ENCODE measurements around the gene ACER2. TPM values are rescaled to one million over a fixed set of nuclear protein-coding genes. Genes with fewer than 3 reads are reported as not detected.

The ACER2 gene
- total RNA-seq, 1 experiment from 2014 or later: 0.84 TPM

DNA sequence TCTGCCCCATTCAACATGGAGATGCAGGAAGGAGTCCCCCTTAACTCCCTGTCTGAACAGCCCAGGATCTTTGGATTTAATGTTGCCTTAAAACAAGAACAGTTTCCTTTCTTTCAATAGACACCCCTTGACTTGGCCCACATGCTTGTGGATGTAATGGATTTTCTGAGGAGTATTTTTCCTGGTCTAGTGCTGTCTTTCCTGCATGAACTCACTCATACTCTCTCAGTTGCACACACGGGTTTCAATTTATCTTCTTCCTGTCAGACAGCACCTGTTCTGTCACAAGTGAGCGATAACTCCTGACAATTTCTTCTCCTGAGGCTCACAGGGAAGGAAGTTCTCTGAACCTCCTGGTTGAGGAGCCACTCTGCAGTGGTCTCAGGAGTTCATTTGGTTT, 85.1 kb downstream of the ACER2 start:
- H3K9me3 ChIP-seq (ENCODE audit: low read depth, low read length, poor library complexity, severe bottlenecking): no peaks in the 10 kb centered on the region
- H3K27ac ChIP-seq (ENCODE audit: low read depth, low read length, poor library complexity, severe bottlenecking): no peak overlapping the region
- TF ChIP-seq, protein P1, sequence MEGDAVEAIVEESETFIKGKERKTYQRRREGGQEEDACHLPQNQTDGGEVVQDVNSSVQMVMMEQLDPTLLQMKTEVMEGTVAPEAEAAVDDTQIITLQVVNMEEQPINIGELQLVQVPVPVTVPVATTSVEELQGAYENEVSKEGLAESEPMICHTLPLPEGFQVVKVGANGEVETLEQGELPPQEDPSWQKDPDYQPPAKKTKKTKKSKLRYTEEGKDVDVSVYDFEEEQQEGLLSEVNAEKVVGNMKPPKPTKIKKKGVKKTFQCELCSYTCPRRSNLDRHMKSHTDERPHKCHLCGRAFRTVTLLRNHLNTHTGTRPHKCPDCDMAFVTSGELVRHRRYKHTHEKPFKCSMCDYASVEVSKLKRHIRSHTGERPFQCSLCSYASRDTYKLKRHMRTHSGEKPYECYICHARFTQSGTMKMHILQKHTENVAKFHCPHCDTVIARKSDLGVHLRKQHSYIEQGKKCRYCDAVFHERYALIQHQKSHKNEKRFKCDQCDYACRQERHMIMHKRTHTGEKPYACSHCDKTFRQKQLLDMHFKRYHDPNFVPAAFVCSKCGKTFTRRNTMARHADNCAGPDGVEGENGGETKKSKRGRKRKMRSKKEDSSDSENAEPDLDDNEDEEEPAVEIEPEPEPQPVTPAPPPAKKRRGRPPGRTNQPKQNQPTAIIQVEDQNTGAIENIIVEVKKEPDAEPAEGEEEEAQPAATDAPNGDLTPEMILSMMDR (conservative IDR thresholded peaks at IDR 0.05; ENCODE audit: low read depth, low read length): no peak
- TF ChIP-seq EZH2 (IDR thresholded peaks at IDR 0.05; ENCODE audit: borderline replicate concordance, low read depth, low read length, poor library complexity, severe bottlenecking): no peak
- CTCF ChIA-PET: no interaction called here
- no peak overlapping the region for H3K4me3 ChIP-seq (ENCODE audit: low read depth, low read length, poor library complexity, severe bottlenecking)
- H3K36me3 ChIP-seq (ENCODE audit: insufficient read depth, low read length, poor library complexity, severe bottlenecking): no peaks in the 10 kb centered on the region
- no TSS peak for BruUV-seq (replicated peaks)
- POLR2A ChIA-PET (ENCODE audit: low non-redundant PET): no interaction called here
- DNase-seq (ENCODE audit: low spot score): no peak
- intact Hi-C loops (cut with micrococcal nuclease; ENCODE audit: unreplicated experiment): loop anchor here (1.0 to 5.0 kb wide), 2 partner anchors 148 to 428 kb away; no protein-coding TSS in a partner anchor
- H3K27me3 ChIP-seq (replicated peaks; ENCODE audit: insufficient read depth, low read depth, low read length, poor library complexity): no peaks in the 10 kb centered on the region
- no peaks in the 10 kb centered on the region for H3K4me1 ChIP-seq (ENCODE audit: insufficient read depth, low read length, poor library complexity, severe bottlenecking)

DNA sequence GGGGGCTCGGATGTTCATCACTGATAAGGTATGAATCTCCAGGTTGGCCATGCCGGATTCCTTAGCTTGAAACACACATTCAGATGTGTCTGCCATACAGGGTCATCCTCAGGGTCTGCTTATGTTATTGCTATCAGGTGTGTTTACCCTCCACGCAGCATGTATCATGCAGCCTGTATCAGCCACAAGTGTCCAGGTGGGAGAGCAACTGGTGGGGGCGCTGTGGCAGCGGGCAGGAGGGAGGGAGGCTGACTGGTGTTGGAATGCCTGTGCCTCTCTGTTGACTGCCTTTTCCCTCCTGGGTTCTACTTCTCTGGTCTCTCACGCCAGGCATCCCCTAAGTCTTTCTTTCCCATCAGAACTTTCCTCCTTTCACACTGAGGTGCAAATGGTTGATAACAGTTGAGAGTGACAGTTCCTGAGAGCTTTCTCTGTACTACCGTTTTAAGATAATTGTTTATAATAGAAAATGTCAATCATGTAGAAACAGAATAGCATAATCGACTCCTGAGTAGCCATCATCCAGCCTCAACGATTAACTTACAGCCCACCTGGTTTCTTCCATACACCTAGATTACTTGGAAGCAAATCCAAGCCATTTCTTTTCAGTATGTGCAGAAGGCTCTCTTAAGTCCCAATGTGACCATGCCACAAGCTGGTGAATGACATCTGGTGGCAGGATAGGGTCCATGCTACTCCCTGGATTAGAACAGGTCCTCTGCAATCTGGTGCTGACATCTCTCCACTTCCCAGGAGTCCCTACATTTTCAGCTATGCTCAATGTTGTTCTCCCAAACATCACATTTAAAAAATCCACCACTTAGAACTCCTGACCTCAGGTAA, 86.6 kb downstream of the ACER2 start:
- POLR2A ChIA-PET (ENCODE audit: low non-redundant PET): no interaction called here
- no peaks in the 10 kb centered on the region for H3K9me3 ChIP-seq (ENCODE audit: low read depth, low read length, poor library complexity, severe bottlenecking)
- no peak overlapping the region for H3K4me3 ChIP-seq (ENCODE audit: low read depth, low read length, poor library complexity, severe bottlenecking)
- BruUV-seq (replicated peaks): no TSS peak
- TF ChIP-seq, protein P1 (conservative IDR thresholded peaks at IDR 0.05; ENCODE audit: low read depth, low read length): no peak
- no peak for TF ChIP-seq EZH2 (IDR thresholded peaks at IDR 0.05; ENCODE audit: borderline replicate concordance, low read depth, low read length, poor library complexity, severe bottlenecking)
- DNase-seq (ENCODE audit: low spot score): no peak
- H3K36me3 ChIP-seq (ENCODE audit: insufficient read depth, low read length, poor library complexity, severe bottlenecking): no peaks in the 10 kb centered on the region
- no peak overlapping the region for H3K27ac ChIP-seq (ENCODE audit: low read depth, low read length, poor library complexity, severe bottlenecking)
- CTCF ChIA-PET: no interaction called here
- intact Hi-C loops (cut with micrococcal nuclease; ENCODE audit: unreplicated experiment): no loop called here
- no peaks in the 10 kb centered on the region for H3K4me1 ChIP-seq (ENCODE audit: insufficient read depth, low read length, poor library complexity, severe bottlenecking)
- no peaks in the 10 kb centered on the region for H3K27me3 ChIP-seq (replicated peaks; ENCODE audit: insufficient read depth, low read depth, low read length, poor library complexity)

DNA sequence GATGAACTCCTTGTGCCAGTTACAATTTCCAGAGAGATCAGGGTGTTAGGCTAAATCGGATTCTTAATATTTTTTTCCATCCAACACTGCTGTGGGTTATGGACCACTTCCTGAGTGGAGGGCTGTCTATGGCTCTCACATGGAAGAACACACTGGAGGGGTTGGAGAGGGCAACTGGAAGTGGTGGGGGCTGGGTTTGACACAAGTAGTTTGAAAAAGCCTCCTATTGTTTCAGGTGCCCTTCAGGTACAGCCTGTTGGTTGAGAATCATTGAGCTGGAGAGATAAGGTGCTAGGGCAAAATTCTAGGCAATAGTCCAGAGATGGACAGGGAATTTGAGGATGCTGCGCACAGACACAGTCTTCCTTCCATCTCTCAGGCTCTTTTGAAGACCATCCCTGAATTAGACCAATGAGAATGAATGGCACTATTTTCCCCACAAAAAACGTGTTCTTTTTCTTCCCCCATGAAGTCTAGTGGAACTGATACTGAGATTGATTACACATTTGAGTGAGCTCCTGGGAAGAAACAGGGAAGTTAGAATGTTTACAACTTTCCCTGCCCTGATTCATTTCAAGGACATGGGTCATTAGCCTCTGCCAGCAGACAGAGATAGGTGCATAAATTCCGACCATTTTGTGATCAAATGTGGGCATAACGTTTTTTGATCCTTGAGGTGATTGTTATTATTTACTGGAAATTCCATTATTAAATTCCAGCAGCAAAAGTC, 87.7 kb downstream of the ACER2 start:
- ChIA-PET POLR2A (ENCODE audit: low non-redundant PET) (no interaction called here), CTCF (no interaction called here)
- Histone ChIP-seq H3K27me3 (replicated peaks; ENCODE audit: insufficient read depth, low read depth, low read length, poor library complexity) (no peaks in the 10 kb centered on the region), H3K36me3 (ENCODE audit: insufficient read depth, low read length, poor library complexity, severe bottlenecking) (no peaks in the 10 kb centered on the region), H3K4me1 (ENCODE audit: insufficient read depth, low read length, poor library complexity, severe bottlenecking) (no peaks in the 10 kb centered on the region), H3K4me3 (ENCODE audit: low read depth, low read length, poor library complexity, severe bottlenecking) (no peak overlapping the region), H3K27ac (ENCODE audit: low read depth, low read length, poor library complexity, severe bottlenecking) (no peak overlapping the region), H3K9me3 (ENCODE audit: low read depth, low read length, poor library complexity, severe bottlenecking) (no peaks in the 10 kb centered on the region)
- DNase-seq (ENCODE audit: low spot score): no peak
- TF ChIP-seq, protein P1 (conservative IDR thresholded peaks at IDR 0.05; ENCODE audit: low read depth, low read length): no peak
- TF ChIP-seq EZH2 (IDR thresholded peaks at IDR 0.05; ENCODE audit: borderline replicate concordance, low read depth, low read length, poor library complexity, severe bottlenecking): no peak
- intact Hi-C loops (cut with micrococcal nuclease; ENCODE audit: unreplicated experiment): no loop called here
- no TSS peak for BruUV-seq (replicated peaks)

Measured in A673 (cell line).